HEK293T (cell line): ENCODE results near the gene XIRP2.

Source experiments
- ARNT ChIP-seq: fragments of 450-650 bp; IDR thresholded peaks from 2 replicates; pipeline ENCODE4 v1.6.1; 2017; ENCODE audit warnings: mild to moderate bottlenecking
- BHLHE40 ChIP-seq: fragments of 450-650 bp; IDR thresholded peaks from 2 replicates; pipeline ENCODE4 v1.6.1; 2016; ENCODE audit warnings: mild to moderate bottlenecking, moderate library complexity, borderline replicate concordance
- ELF4 ChIP-seq: fragments of 450-650 bp; IDR thresholded peaks from 2 replicates; pipeline ENCODE4 v1.6.1; 2017; ENCODE audit warnings: antibody characterized with exemption
- FOXA1 ChIP-seq: fragments of 450-650 bp; IDR thresholded peaks from 2 replicates; pipeline ENCODE4 v1.6.1; 2016; ENCODE audit warnings: mild to moderate bottlenecking
- FOXK2 ChIP-seq: fragments of 450-650 bp; IDR thresholded peaks from 2 replicates; pipeline ENCODE4 v1.6.1; 2016; ENCODE audit warnings: mild to moderate bottlenecking
- FOXM1 ChIP-seq: fragments of 450-650 bp; IDR thresholded peaks from 2 replicates; pipeline ENCODE4 v1.6.1; 2017; ENCODE audit warnings: mild to moderate bottlenecking, borderline replicate concordance
- HDGF ChIP-seq: fragments of 450-650 bp; IDR thresholded peaks from 2 replicates; pipeline ENCODE4 v1.6.1; 2017; ENCODE audit warnings: antibody characterized with exemption, borderline replicate concordance
- L3MBTL2 ChIP-seq: fragments of 450-650 bp; conservative IDR thresholded peaks from 2 replicates; pipeline ENCODE4 v1.6.1; 2016; ENCODE audit warnings: mild to moderate bottlenecking
- NFRKB ChIP-seq: fragments of 450-650 bp; IDR thresholded peaks from 2 replicates; pipeline ENCODE4 v1.6.1; 2016; ENCODE audit warnings: mild to moderate bottlenecking, moderate library complexity
- SP1 ChIP-seq: fragments of 450-650 bp; IDR thresholded peaks from 2 replicates; pipeline ENCODE4 v1.6.1; 2017
- SUZ12 ChIP-seq: fragments of 450-650 bp; IDR thresholded peaks from 2 replicates; pipeline ENCODE4 v1.6.1; 2016; ENCODE audit warnings: mild to moderate bottlenecking
- TARDBP ChIP-seq: fragments of 450-650 bp; IDR thresholded peaks from 2 replicates; pipeline ENCODE4 v1.6.1; 2016
- ZNF384 ChIP-seq: fragments of 450-650 bp; IDR thresholded peaks from 2 replicates; pipeline ENCODE4 v1.6.1; 2016
- TF ChIP-seq, protein P1 (sequence below): fragments of 450-650 bp; IDR thresholded peaks from 2 replicates; pipeline ENCODE4 v1.6.1; 2016

DNA sequence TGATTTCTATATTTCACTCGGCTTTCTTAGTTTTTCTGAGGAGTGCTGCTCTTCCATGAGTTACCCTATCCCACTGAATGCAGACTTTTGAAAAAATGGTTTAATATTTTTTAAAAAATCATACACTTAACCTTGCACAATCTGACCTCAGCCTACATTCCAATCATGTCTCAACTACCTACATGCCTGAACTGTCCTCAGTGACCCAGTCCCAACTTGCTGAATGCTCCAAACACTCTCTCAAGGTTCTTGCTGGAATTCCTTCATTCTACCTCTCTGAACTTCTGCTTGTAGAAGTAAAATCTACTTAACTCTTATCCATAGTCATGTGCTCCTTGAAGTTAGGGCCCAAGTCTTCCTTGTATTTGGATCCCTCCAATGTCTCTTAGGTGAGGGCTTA, 181.6 kb downstream of the XIRP2 start:
- TF ChIP-seq ARNT (no peak), SUZ12 (no peak), ELF4 (no peak), FOXM1 (no peak), L3MBTL2 (no peak), BHLHE40 (no peak), HDGF (no peak), FOXK2 (no peak), SP1 (no peak), FOXA1 (no peak), ZNF384 (no peak), NFRKB (no peak), TARDBP (no peak)
- TF ChIP-seq, protein P1, sequence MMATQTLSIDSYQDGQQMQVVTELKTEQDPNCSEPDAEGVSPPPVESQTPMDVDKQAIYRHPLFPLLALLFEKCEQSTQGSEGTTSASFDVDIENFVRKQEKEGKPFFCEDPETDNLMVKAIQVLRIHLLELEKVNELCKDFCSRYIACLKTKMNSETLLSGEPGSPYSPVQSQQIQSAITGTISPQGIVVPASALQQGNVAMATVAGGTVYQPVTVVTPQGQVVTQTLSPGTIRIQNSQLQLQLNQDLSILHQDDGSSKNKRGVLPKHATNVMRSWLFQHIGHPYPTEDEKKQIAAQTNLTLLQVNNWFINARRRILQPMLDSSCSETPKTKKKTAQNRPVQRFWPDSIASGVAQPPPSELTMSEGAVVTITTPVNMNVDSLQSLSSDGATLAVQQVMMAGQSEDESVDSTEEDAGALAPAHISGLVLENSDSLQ = no peak
